ENCODE data around the gene KLF12. TPM values are rescaled to one million over a fixed set of nuclear protein-coding genes. Genes with fewer than 3 reads are reported as not detected.

KLF12 gene
- polyA plus RNA-seq, 1 experiment, result 29.3 TPM

GRCh38 chr13:74090869-74091605 is 43.2 kb downstream of the KLF12 start:
- H3K27ac ChIP-seq (ENCODE audit: low read depth, low read length), result no peak overlapping the region
- ChIA-PET CTCF (interaction anchor here (0.7 kb wide), 1 partner anchor 192 kb away, joined by 3 read pairs; no protein-coding TSS in a partner anchor), POLR2A (no interaction called here)
- no peak overlapping the region for H3K4me3 ChIP-seq (ENCODE audit: low read depth, low read length)
- no peaks in the 10 kb centered on the region for H3K9me3 ChIP-seq (ENCODE audit: control insufficient read depth, insufficient read depth, low read length)
- DNase-seq (ENCODE audit: low read depth, low spot score), result no peak
- no peak for TF ChIP-seq CTCF (IDR thresholded peaks at IDR 0.05; ENCODE audit: low read depth, low read length)
- no peaks in the 10 kb centered on the region for H3K27me3 ChIP-seq (ENCODE audit: control insufficient read depth, insufficient read depth, low read length)

- DNase-seq (ENCODE audit: low read depth, low spot score), result no peak
- ChIA-PET POLR2A (no interaction called here), CTCF (interaction anchor here (0.7 kb wide), 1 partner anchor 191 kb away, joined by 3 read pairs; no protein-coding TSS in a partner anchor)
- H3K9me3 ChIP-seq (ENCODE audit: control insufficient read depth, insufficient read depth, low read length), result no peaks in the 10 kb centered on the region
- no peak overlapping the region for H3K4me3 ChIP-seq (ENCODE audit: low read depth, low read length)
- H3K27me3 ChIP-seq (ENCODE audit: control insufficient read depth, insufficient read depth, low read length), result no peaks in the 10 kb centered on the region
- no peak for TF ChIP-seq CTCF (IDR thresholded peaks at IDR 0.05; ENCODE audit: low read depth, low read length)
- H3K27ac ChIP-seq (ENCODE audit: low read depth, low read length), result no peak overlapping the region
These were observed 43.8 kb downstream of the KLF12 start for GRCh38 chr13:74090397-74090796.

- POLR2A ChIA-PET, result interaction anchor here (0.7 kb wide), 2 partner anchors 44 to 93 kb away, joined by 3 read pairs; no protein-coding TSS in a partner anchor
- DNase-seq (ENCODE audit: low read depth, low spot score), result no peak
- no peaks in the 10 kb centered on the region for H3K27me3 ChIP-seq (ENCODE audit: control insufficient read depth, insufficient read depth, low read length)
- TF ChIP-seq CTCF (IDR thresholded peaks at IDR 0.05; ENCODE audit: low read depth, low read length), result no peak
- H3K9me3 ChIP-seq (ENCODE audit: control insufficient read depth, insufficient read depth, low read length), result no peaks in the 10 kb centered on the region
- CTCF ChIA-PET, result no interaction called here
- no peak overlapping the region for H3K27ac ChIP-seq (ENCODE audit: low read depth, low read length)
- H3K4me3 ChIP-seq (ENCODE audit: low read depth, low read length), result no peak overlapping the region
These were observed 46.8 kb downstream of the KLF12 start for GRCh38 chr13:74087357-74087756.
